Hepatocyte (in vitro differentiated cells): Measurements from ENCODE around the gene ANAPC2. TPM values are rescaled to one million over a fixed set of nuclear protein-coding genes. Genes with fewer than 3 reads are reported as not detected.

Source experiments
- DNase-seq: peaks from one replicate; pipeline ENCODE4 v3.0.0-alpha.2; 2016; ENCODE audit warnings: low spot score
- H2AFZ ChIP-seq: fragments of 200-600 bp; sonication (generic); 2 replicates; pipeline ENCODE4 v1.6.0; 2016; ENCODE audit warnings: antibody characterized with exemption, mild to moderate bottlenecking
- H3K27ac ChIP-seq: fragments of 200-600 bp; sonication (generic); 2 replicates; pipeline ENCODE4 v1.5.1; 2016; ENCODE audit warnings: mild to moderate bottlenecking
- H3K27me3 ChIP-seq: fragments of 200-600 bp; sonication (generic); 2 replicates; pipeline ENCODE4 v1.6.1; 2016
- H3K36me3 ChIP-seq: fragments of 200-600 bp; sonication (generic); replicated peaks from 2 replicates; pipeline ENCODE4 v1.5.1; 2016; ENCODE audit warnings: low read depth; ENCODE audit not compliant: insufficient read depth
- H3K4me1 ChIP-seq: fragments of 200-600 bp; sonication (generic); 2 replicates; pipeline ENCODE4 v1.5.1; 2016; ENCODE audit warnings: mild to moderate bottlenecking, moderate library complexity; ENCODE audit not compliant: insufficient read depth
- H3K4me2 ChIP-seq: fragments of 200-600 bp; sonication (generic); 2 replicates; pipeline ENCODE4 v1.6.0; 2016
- H3K4me3 ChIP-seq: fragments of 200-600 bp; sonication (generic); 2 replicates; pipeline ENCODE4 v1.5.1; 2016; ENCODE audit warnings: mild to moderate bottlenecking
- H3K79me2 ChIP-seq: fragments of 200-600 bp; sonication (generic); 2 replicates; pipeline ENCODE4 v1.6.0; 2017; ENCODE audit warnings: mild to moderate bottlenecking
- H3K9me2 ChIP-seq: fragments of 200-600 bp; sonication (generic); replicated peaks from 2 replicates; pipeline ENCODE4 v1.6.0; 2017; ENCODE audit warnings: mild to moderate bottlenecking; ENCODE audit not compliant: insufficient read depth
- H3K9me3 ChIP-seq: fragments of 200-600 bp; sonication (generic); 2 replicates; pipeline ENCODE4 v1.5.1; 2016; ENCODE audit warnings: low read depth, mild to moderate bottlenecking
- H4K20me1 ChIP-seq: fragments of 200-600 bp; sonication (generic); 2 replicates; pipeline ENCODE4 v1.6.0; 2016; ENCODE audit warnings: mild to moderate bottlenecking; ENCODE audit not compliant: insufficient read depth, poor library complexity, severe bottlenecking
- EZH2 ChIP-seq: fragments of 200-600 bp; sonication (generic); IDR thresholded peaks from 2 replicates; pipeline ENCODE4 v1.6.1; 2016; ENCODE audit warnings: antibody characterized with exemption, mild to moderate bottlenecking, borderline replicate concordance
- EZH2phosphoT487 ChIP-seq: fragments of 200-600 bp; sonication (generic); IDR thresholded peaks from one replicate; pipeline ENCODE4 v1.6.1; 2018; ENCODE audit warnings: antibody characterized with exemption, mild to moderate bottlenecking, low read depth, moderate library complexity; ENCODE audit not compliant: unreplicated experiment, severe bottlenecking
- WGBS: methylation state at CpG from one replicate; pipeline ENCODE4 v1.1.6; 2016; ENCODE audit warnings: low lambda C conversion rate; ENCODE audit errors: missing lambda C conversion rate; 5-methylcytosine and 5-hydroxymethylcytosine counted together
- polyA plus RNA-seq: library from polyadenylated mRNA; unstranded; fragments of >200 nt; fragmentation: Nextera tagmentation; extraction: Ambion mirVana; gene quantifications from 2 replicates; pipeline ENCODE4 v1.2.1, GENCODE V29; 2016
- total RNA-seq: library from RNA; depleted of rRNA; stranded (reverse); fragments of >200 nt; gene quantifications from 2 replicates; pipeline ENCODE4 v1.2.3, GENCODE V29; 2014
- TF ChIP-seq, protein P1 (sequence below): fragments of 200-600 bp; sonication (generic); IDR thresholded peaks from 2 replicates; pipeline ENCODE4 v1.5.1; 2016; ENCODE audit warnings: antibody characterized with exemption, mild to moderate bottlenecking; ENCODE audit not compliant: poor library complexity

Gene ANAPC2
- total and polyA plus RNA-seq, 2 experiments from 2014 or later: 12.2 to 21.3 TPM

DNA sequence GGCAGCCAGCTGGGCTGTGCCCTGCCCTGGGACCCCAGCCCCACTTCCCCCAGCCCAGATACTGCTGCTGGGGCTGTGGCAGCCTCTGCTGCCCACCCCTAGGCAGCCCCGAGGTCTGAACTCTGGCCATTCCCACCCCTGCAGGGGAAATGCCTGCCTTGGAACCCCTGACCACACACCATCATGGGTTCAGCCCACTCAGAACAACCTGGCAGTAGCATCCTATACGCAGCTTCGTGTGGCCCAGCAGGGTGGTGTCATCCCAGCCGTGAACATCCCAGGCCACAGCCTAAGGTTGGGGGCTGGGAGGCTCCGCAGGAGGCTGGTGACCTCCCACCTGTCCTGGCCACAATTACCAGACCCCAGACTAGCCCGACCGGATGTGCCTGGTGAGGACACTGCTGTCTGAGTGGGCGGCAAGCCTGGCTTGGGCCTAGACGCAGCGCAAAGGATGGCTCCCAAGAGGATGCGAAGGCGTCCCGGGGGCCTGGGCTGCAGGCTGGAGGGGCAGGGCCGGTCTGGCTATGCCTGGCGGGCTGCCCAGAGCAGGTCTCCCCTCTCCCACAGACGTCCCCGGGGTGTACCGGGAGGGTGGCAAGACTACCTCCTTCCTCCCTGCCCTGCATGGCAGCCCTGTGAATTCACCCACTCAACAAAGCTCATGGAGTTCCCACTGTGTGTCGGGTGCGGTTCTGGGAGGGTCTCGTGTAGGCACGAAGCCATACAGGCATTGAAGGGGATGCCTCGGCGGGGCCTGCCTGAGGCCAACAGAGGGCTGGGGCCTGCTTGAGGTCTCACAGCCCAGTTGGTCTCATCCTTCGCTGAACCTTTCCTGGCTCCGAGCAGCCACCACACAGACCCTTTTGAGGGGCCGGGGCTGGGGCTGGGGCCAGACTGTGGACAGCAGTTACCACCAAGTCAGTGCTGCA, 40.9 kb upstream of the ANAPC2 start:
- Histone ChIP-seq H4K20me1 (no peaks in the 10 kb centered on the region), H3K4me3 (no peak overlapping the region), H3K36me3 (no peaks in the 10 kb centered on the region), H3K9me2 (no peaks in the 10 kb centered on the region), H3K4me2 (peak overlapping the region; percentile 50), H3K27ac (peak overlapping the region; percentile 87), H3K79me2 (no peaks in the 10 kb centered on the region), H3K27me3 (no peaks in the 10 kb centered on the region), H3K4me1 (peaks cover 45% of the 10 kb centered on the region), H2AFZ (no peak overlapping the region), H3K9me3 (no peaks in the 10 kb centered on the region)
- no peak for DNase-seq
- TF ChIP-seq EZH2: no peak
- TF ChIP-seq, protein P1, sequence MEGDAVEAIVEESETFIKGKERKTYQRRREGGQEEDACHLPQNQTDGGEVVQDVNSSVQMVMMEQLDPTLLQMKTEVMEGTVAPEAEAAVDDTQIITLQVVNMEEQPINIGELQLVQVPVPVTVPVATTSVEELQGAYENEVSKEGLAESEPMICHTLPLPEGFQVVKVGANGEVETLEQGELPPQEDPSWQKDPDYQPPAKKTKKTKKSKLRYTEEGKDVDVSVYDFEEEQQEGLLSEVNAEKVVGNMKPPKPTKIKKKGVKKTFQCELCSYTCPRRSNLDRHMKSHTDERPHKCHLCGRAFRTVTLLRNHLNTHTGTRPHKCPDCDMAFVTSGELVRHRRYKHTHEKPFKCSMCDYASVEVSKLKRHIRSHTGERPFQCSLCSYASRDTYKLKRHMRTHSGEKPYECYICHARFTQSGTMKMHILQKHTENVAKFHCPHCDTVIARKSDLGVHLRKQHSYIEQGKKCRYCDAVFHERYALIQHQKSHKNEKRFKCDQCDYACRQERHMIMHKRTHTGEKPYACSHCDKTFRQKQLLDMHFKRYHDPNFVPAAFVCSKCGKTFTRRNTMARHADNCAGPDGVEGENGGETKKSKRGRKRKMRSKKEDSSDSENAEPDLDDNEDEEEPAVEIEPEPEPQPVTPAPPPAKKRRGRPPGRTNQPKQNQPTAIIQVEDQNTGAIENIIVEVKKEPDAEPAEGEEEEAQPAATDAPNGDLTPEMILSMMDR: no peak
- 90% methylated on average over 25 of the region's 27 CpGs for WGBS

DNA sequence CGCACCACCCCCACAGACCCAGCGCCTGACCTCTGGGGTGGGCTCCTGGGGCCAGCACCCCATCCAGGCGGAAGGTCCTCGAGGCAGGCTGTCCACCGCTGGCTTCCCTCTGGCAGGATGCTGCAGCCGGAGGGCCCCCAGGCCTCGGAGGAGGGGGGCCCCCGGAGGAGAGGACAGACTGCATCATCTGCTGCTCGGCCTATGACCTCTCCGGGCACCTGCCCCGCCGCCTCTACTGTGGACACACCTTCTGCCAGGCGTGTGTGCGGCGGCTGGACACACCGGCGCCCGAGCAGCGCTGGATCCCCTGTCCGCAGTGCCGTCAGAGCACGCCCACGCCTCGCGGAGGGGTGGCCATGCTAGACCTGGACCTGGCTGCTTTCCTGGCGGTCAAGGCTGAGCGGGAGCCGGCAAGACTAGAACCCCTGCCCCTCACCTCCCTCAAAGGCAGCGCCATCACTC, 40.2 kb upstream of the ANAPC2 start:
- Histone ChIP-seq H3K79me2 (no peaks in the 10 kb centered on the region), H3K27me3 (no peaks in the 10 kb centered on the region), H3K4me2 (peak overlapping the region; percentile 29), H4K20me1 (no peaks in the 10 kb centered on the region), H2AFZ (no peak overlapping the region), H3K27ac (no peak overlapping the region), H3K9me2 (no peaks in the 10 kb centered on the region), H3K4me1 (peaks cover 49% of the 10 kb centered on the region), H3K4me3 (no peak overlapping the region), H3K36me3 (no peaks in the 10 kb centered on the region), H3K9me3 (no peaks in the 10 kb centered on the region)
- no peak for DNase-seq
- TF ChIP-seq EZH2 (no peak), EZH2phosphoT487 (no peak)
- TF ChIP-seq, protein P1: no peak
- 90% methylated on average over 25 of the region's 29 CpGs for WGBS

DNA sequence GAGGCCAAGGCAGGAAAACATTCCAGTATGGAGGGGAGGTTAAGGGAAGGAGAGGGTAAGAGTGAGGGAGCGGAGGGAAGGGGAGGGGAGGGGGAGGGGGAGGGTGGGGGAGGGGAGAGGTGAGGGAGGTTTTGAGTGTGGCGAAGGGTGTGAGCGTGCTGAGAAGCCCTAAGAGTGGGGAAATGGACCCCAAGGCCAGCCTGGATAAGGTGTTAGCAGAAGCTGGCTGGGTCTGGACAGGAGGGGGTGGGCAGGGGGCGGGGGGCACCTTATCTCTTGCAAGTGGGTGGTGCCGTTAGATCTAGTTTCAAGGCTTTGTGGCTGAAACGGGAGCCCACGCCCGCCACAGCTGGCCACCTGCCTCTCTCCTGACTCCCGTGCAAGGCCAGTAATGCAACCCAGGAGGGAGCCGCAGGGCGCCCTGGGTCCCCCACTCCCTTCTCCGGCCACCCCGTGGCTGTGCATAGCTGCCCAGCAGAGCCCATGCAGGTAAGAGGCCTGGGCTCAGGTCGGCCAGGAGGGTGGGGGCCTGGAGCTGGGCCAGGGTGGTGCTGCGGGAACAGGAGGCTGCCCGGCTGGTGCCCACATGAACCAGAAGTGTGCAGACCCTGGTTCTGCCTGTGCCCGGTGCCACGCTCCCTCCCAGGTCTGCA, 39.6 kb upstream of the ANAPC2 start:
- TF ChIP-seq EZH2phosphoT487 (no peak), EZH2 (no peak)
- TF ChIP-seq, protein P1: no peak
- Histone ChIP-seq H4K20me1 (no peaks in the 10 kb centered on the region), H3K36me3 (no peaks in the 10 kb centered on the region), H2AFZ (no peak overlapping the region), H3K9me3 (no peaks in the 10 kb centered on the region), H3K4me1 (peaks cover 50% of the 10 kb centered on the region), H3K4me2 (peak overlapping the region; percentile 29), H3K4me3 (no peak overlapping the region), H3K79me2 (no peaks in the 10 kb centered on the region), H3K9me2 (no peaks in the 10 kb centered on the region), H3K27ac (no peak overlapping the region), H3K27me3 (no peaks in the 10 kb centered on the region)
- 64% methylated on average over 12 of the region's 18 CpGs for WGBS
- DNase-seq: no peak
